GM18508 (cell line): ENCODE data around the gene P2RY2.

Experiments
- ATAC-seq: cut with Tn5 transposase; IDR thresholded peaks from one replicate; pipeline ENCODE4 v1.9.1; 2021; ENCODE audit warnings: moderate number of reproducible peaks; ENCODE audit not compliant: insufficient read depth, unreplicated experiment

P2RY2 gene

GRCh38 chr11:73218106-73218829 lies at the start of gene P2RY2:
P2RY2 (plus strand) TSS chr11:73218281; CDS start chr11:73234160, 15,879 bp downstream.
- no peak for ATAC-seq

- no peak for ATAC-seq
These were observed 49.0 kb upstream of the P2RY2 start for GRCh38 chr11:73168925-73169579.

GRCh38 chr11:73170140-73170539 lies 47.9 kb upstream of the P2RY2 start:
- no peak for ATAC-seq

- no peak for ATAC-seq
These were observed 46.5 kb upstream of the P2RY2 start for GRCh38 chr11:73171436-73172161.

GRCh38 chr11:73172992-73173656 lies 45.0 kb upstream of the P2RY2 start:
- ATAC-seq: no peak

- ATAC-seq: no peak
These were observed 44.2 kb upstream of the P2RY2 start for GRCh38 chr11:73173755-73174494.

- no peak for ATAC-seq
These were observed 43.6 kb upstream of the P2RY2 start for GRCh38 chr11:73174495-73174791.

- no peak for ATAC-seq
These were observed 42.4 kb upstream of the P2RY2 start for GRCh38 chr11:73175551-73176144.

GRCh38 chr11:73176145-73176873 lies 41.8 kb upstream of the P2RY2 start:
- no peak for ATAC-seq

- no peak for ATAC-seq
These were observed 41.3 kb upstream of the P2RY2 start for GRCh38 chr11:73176874-73177155.

GRCh38 chr11:73177380-73177777 lies 40.7 kb upstream of the P2RY2 start:
- ATAC-seq: no peak

GRCh38 chr11:73177778-73178539 lies 40.1 kb upstream of the P2RY2 start:
- no peak for ATAC-seq

GRCh38 chr11:73178681-73179080 lies 39.4 kb upstream of the P2RY2 start:
- ATAC-seq: no peak

- no peak for ATAC-seq
These were observed 35.2 kb upstream of the P2RY2 start for GRCh38 chr11:73182824-73183321.

GRCh38 chr11:73184953-73185671 lies 33.0 kb upstream of the P2RY2 start:
- ATAC-seq: no peak

GRCh38 chr11:73185680-73186293 lies 32.3 kb upstream of the P2RY2 start:
- ATAC-seq: no peak

GRCh38 chr11:73186294-73186850 lies 31.7 kb upstream of the P2RY2 start:
- no peak for ATAC-seq
